ENCODE measurements around the gene SAP30L. TPM values are rescaled to one million over a fixed set of nuclear protein-coding genes. Genes with fewer than 3 reads are reported as not detected.

Gene SAP30L
- polyA plus RNA-seq, 1 donor (not counting 4 experiments of a cell fraction or from before 2014, with no cell fraction given): 42.1 TPM

- Histone ChIP-seq H3K36me3 (ENCODE audit: control insufficient read depth in 2 of 2, extremely low read depth in 1 of 2, insufficient read depth in 2 of 2, low read length in 2 of 2) (peaks cover 4 to 7% of the 10 kb centered on the region in 2 experiments), H3K27me3 (ENCODE audit: control insufficient read depth, extremely low read depth, insufficient read depth, low read length) (no peaks in the 10 kb centered on the region), H4K20me1 (ENCODE audit: control insufficient read depth, extremely low read depth, insufficient read depth, low read length) (no peaks in the 10 kb centered on the region), H2AFZ (ENCODE audit: control insufficient read depth, low read length) (peak overlapping the region; percentile 36), H3K4me3 (ENCODE audit: control insufficient read depth in 2 of 3, extremely low read depth in 1 of 3, insufficient read depth in 2 of 3, low read depth in 1 of 3, low read length in 3 of 3) (peak overlapping the region; percentile 80 to 99 (median 98)), H3K9ac (ENCODE audit: control insufficient read depth, extremely low read depth, insufficient read depth, low read length) (peak overlapping the region; percentile 84), H3K27ac (ENCODE audit: control insufficient read depth, insufficient read depth, low read length) (peak overlapping the region; percentile 43), H3K4me2 (ENCODE audit: control insufficient read depth, extremely low read depth, insufficient read depth, low read depth, low read length) (peak overlapping the region; percentile 95), H3K9me3 (ENCODE audit: control insufficient read depth, low read depth, low read length) (no peaks in the 10 kb centered on the region), H3K79me2 (ENCODE audit: control insufficient read depth, insufficient read depth, low read length) (peaks cover 48% of the 10 kb centered on the region), H3K4me1 (ENCODE audit: control insufficient read depth, extremely low read depth, insufficient read depth, low read length) (peaks cover 25% of the 10 kb centered on the region), H3K9me1 (ENCODE audit: control insufficient read depth, extremely low read depth, insufficient read depth, low read length) (no peaks in the 10 kb centered on the region)
- FAIRE-seq (no peak), DNase-seq (ENCODE audit: low read depth, low spot score) (no peak)
- no peak for TF ChIP-seq EZH2 (IDR thresholded peaks at IDR 0.05; ENCODE audit: low read length)
- no peak for TF ChIP-seq CTCF (optimal IDR thresholded peaks at IDR 0.05 in 1 of 3, IDR thresholded peaks at IDR 0.05 in 1 of 3, conservative IDR thresholded peaks at IDR 0.05 in 1 of 3; ENCODE audit: extremely low read depth in 1 of 3, insufficient read depth in 2 of 3, low read length in 3 of 3)
- dilution Hi-C loops (cut with MboI; ENCODE audit: extremely low pct_ligation_motif_present, low sequenced_read_pairs): no loop called here
Observed at GRCh38 chr5:154446195-154447088, 645 bp downstream of the SAP30L start.

- Histone ChIP-seq H3K9me1 (ENCODE audit: control insufficient read depth, extremely low read depth, insufficient read depth, low read length) (no peaks in the 10 kb centered on the region), H3K9me3 (ENCODE audit: control insufficient read depth, low read depth, low read length) (no peaks in the 10 kb centered on the region), H3K9ac (ENCODE audit: control insufficient read depth, extremely low read depth, insufficient read depth, low read length) (peak overlapping the region; percentile 84), H3K4me2 (ENCODE audit: control insufficient read depth, extremely low read depth, insufficient read depth, low read depth, low read length) (peak overlapping the region; percentile 95), H3K4me1 (ENCODE audit: control insufficient read depth, extremely low read depth, insufficient read depth, low read length) (peaks cover 24% of the 10 kb centered on the region), H2AFZ (ENCODE audit: control insufficient read depth, low read length) (peak overlapping the region; percentile 36), H3K79me2 (ENCODE audit: control insufficient read depth, insufficient read depth, low read length) (peaks cover 48% of the 10 kb centered on the region), H3K36me3 (ENCODE audit: control insufficient read depth in 2 of 2, extremely low read depth in 1 of 2, insufficient read depth in 2 of 2, low read length in 2 of 2) (peaks cover 3 to 4% of the 10 kb centered on the region in 2 experiments), H3K27me3 (ENCODE audit: control insufficient read depth, extremely low read depth, insufficient read depth, low read length) (no peaks in the 10 kb centered on the region), H3K27ac (ENCODE audit: control insufficient read depth, insufficient read depth, low read length) (peak overlapping the region; percentile 43), H4K20me1 (ENCODE audit: control insufficient read depth, extremely low read depth, insufficient read depth, low read length) (no peaks in the 10 kb centered on the region), H3K4me3 (ENCODE audit: control insufficient read depth in 2 of 3, extremely low read depth in 1 of 3, insufficient read depth in 2 of 3, low read depth in 1 of 3, low read length in 3 of 3) (peak overlapping the region; percentile 80 to 99 (median 98))
- TF ChIP-seq CTCF (optimal IDR thresholded peaks at IDR 0.05 in 1 of 3, IDR thresholded peaks at IDR 0.05 in 1 of 3, conservative IDR thresholded peaks at IDR 0.05 in 1 of 3; ENCODE audit: extremely low read depth in 1 of 3, insufficient read depth in 2 of 3, low read length in 3 of 3) (no peak), EZH2 (IDR thresholded peaks at IDR 0.05; ENCODE audit: low read length) (no peak)
- FAIRE-seq (no peak), DNase-seq (ENCODE audit: low read depth, low spot score) (no peak)
- dilution Hi-C loops (cut with MboI; ENCODE audit: extremely low pct_ligation_motif_present, low sequenced_read_pairs): no loop called here
Observed at GRCh38 chr5:154447089-154447725, 1.4 kb downstream of the SAP30L start.

Measured in keratinocyte (primary cell).